Small intestine (tissue), 7 donors: ENCODE data around the gene ARHGAP24. TPM values are rescaled to one million over a fixed set of nuclear protein-coding genes. Genes with fewer than 3 reads are reported as not detected.
"Not testable (repeated sequence)": the region's sequence is repeated elsewhere in the genome, so short reads cannot be mapped to it uniquely, and the experiment has no call there.

Experiments
- DNase-seq, 2 donors: peaks; one replicate each; pipeline versions ENCODE4 v3.0.0 to v3.0.0-alpha.2; 2013
- FAIRE-seq: peaks from 2 replicates; lab custom pipeline; 2012; peaks lifted over from hg19 to GRCh38; lab: Jason Lieb, UNC
- H3K27ac ChIP-seq, 3 donors: one replicate each; pipeline ENCODE4 v1.5.1; 2013; ENCODE audit warnings: low read length in 2 of 3, mild to moderate bottlenecking in 2 of 3, control low read depth in 1 of 3, inconsistent platforms in 1 of 3, low read depth in 1 of 3, moderate library complexity in 1 of 3
- H3K27me3 ChIP-seq, 3 donors: one replicate each; pipeline ENCODE4 v1.6.1; 2013; ENCODE audit warnings: low read length in 3 of 3, inconsistent platforms in 1 of 3; ENCODE audit not compliant: control insufficient read depth in 3 of 3, insufficient read depth in 3 of 3
- H3K36me3 ChIP-seq, 3 donors: one replicate each; pipeline ENCODE4 v1.6.1; 2013; ENCODE audit warnings: low read length in 3 of 3, inconsistent platforms in 1 of 3, low read depth in 1 of 3, mild to moderate bottlenecking in 1 of 3, moderate library complexity in 1 of 3; ENCODE audit not compliant: control insufficient read depth in 3 of 3, insufficient read depth in 2 of 3
- H3K4me1 ChIP-seq, 3 donors: one replicate each; pipeline ENCODE4 v1.6.1; 2013; ENCODE audit warnings: low read length in 2 of 3, inconsistent platforms in 1 of 3, low read depth in 1 of 3, mild to moderate bottlenecking in 1 of 3, moderate library complexity in 1 of 3; ENCODE audit not compliant: control insufficient read depth in 3 of 3, insufficient read depth in 2 of 3
- H3K4me3 ChIP-seq, 3 donors: one replicate each; pipeline ENCODE4 v1.5.1; 2013; ENCODE audit warnings: low read length in 3 of 3, control low read depth in 1 of 3, inconsistent platforms in 1 of 3, low read depth in 1 of 3, mild to moderate bottlenecking in 1 of 3, moderate library complexity in 1 of 3
- H3K9me3 ChIP-seq, 2 donors: one replicate each; pipeline ENCODE4 v1.6.1; 2013; ENCODE audit warnings: low read depth in 1 of 2, low read length in 1 of 2; ENCODE audit not compliant: control insufficient read depth in 2 of 2, insufficient read depth in 1 of 2
- WGBS, 3 donors: extraction: QIAGEN DNeasy Blood & Tissue Kit; methylation state at CpG; one replicate each; pipeline ENCODE4 v1.1.7; 2013; 5-methylcytosine and 5-hydroxymethylcytosine counted together
- polyA plus RNA-seq, 4 donors: library from polyadenylated mRNA; stranded (reverse) in 3 of 4; unstranded in 1 of 4; fragments of 200-250 nt in 3 of 4; fragments of 120-200 nt in 1 of 4; gene quantifications; one replicate each; pipeline versions ENCODE4 v1.2.1 to v1.2.3, GENCODE V29; 2013
- donor health status: healthy with polysubstance abuse.
- donor health status: control.
- donor health status: control.
- donor health status: Bipolar disorder and iron deficiency.
- donor health status: healthy.

The ARHGAP24 gene
- polyA plus RNA-seq, 4 donors, result 1.1 to 4.0 (median 3.8) TPM

GRCh38 chr4:85807247-85807950 is 332.4 kb downstream of the ARHGAP24 start:
- no peak overlapping the region for H3K27ac ChIP-seq
- DNase-seq, result no peak
- no peak for FAIRE-seq

GRCh38 chr4:85808104-85808503 is 333.2 kb downstream of the ARHGAP24 start:
- Histone ChIP-seq H3K27me3 (no peaks in the 10 kb centered on the region), H3K4me3 (no peak overlapping the region), H3K27ac (no peak overlapping the region), H3K4me1 (peaks cover 0 to 3% (median 0%) of the 10 kb centered on the region in 3 donors), H3K9me3 (no peaks in the 10 kb centered on the region), H3K36me3 (no peaks in the 10 kb centered on the region)
- FAIRE-seq, result no peak
- no peak for DNase-seq
- WGBS, 3 donors, result 58 to 71% (median 70%) methylated on average over 2 of the region's 2 CpGs

More at GRCh38 chr4:85807247-85807950, 332.4 kb downstream of the ARHGAP24 start:
- no peaks in the 10 kb centered on the region for H3K36me3 ChIP-seq
- WGBS, 3 donors, result 68 to 89% (median 87%) methylated on average over 3 of the region's 3 CpGs
- H3K4me1 ChIP-seq, result peaks cover 0 to 3% (median 0%) of the 10 kb centered on the region in 3 donors
- no peak overlapping the region for H3K4me3 ChIP-seq
- H3K27me3 ChIP-seq, result no peaks in the 10 kb centered on the region
- no peaks in the 10 kb centered on the region for H3K9me3 ChIP-seq

GRCh38 chr4:85808864-85809263 is 333.9 kb downstream of the ARHGAP24 start:
- Histone ChIP-seq H3K36me3 (no peaks in the 10 kb centered on the region), H3K27me3 (no peaks in the 10 kb centered on the region), H3K9me3 (no peaks in the 10 kb centered on the region), H3K4me3 (no peak overlapping the region), H3K27ac (no peak overlapping the region), H3K4me1 (no peaks in the 10 kb centered on the region)
- FAIRE-seq, result no peak
- DNase-seq, result no peak

- H3K9me3 ChIP-seq, result no peaks in the 10 kb centered on the region
- H3K27ac ChIP-seq, result no peak overlapping the region
- H3K4me3 ChIP-seq, result no peak overlapping the region
- H3K27me3 ChIP-seq, result no peaks in the 10 kb centered on the region
- 70 to 85% (median 82%) methylated on average over 4 of the region's 4 CpGs for WGBS, 3 donors
- DNase-seq (no peak), FAIRE-seq (no peak)
- H3K4me1 ChIP-seq, result no peaks in the 10 kb centered on the region
- no peaks in the 10 kb centered on the region for H3K36me3 ChIP-seq
Measured at GRCh38 chr4:85812776-85813175, 337.8 kb downstream of the ARHGAP24 start.

DNA sequence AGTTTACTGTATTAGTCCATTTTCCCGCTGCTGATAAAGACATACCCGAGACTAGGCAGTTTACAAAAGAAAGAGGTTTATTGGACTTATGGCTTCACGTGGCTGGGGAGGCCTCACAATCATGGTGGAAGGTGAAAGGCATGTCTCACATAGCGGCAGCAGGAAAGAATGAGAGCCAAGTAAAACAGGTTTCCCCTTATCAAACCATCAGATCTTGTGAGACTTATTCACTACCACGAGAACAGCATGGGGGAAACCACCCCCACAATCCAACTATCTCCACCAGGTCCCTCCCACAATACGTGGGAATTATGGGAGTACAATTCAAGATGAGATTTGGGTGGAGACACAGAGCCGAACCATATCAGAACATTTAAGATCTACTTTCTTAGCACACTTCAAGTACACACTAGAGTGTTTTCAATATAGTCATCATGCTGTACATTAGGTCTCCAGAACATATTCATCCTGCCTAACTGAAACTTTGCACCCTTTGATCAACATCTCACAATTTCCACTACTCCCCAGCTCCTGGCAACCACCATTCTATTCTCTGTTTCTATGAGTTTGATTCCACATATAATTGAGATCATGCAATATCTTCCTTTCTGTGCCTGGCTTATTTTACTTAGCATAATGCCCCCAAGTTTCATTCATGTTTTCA is 341.0 kb downstream of the ARHGAP24 start:
- no peaks in the 10 kb centered on the region for H3K36me3 ChIP-seq
- DNase-seq (no peak), FAIRE-seq (no peak)
- no peaks in the 10 kb centered on the region for H3K9me3 ChIP-seq
- 78 to 88% (median 87%) methylated on average over 7 of the region's 7 CpGs for WGBS, 3 donors
- H3K4me1 ChIP-seq, result no peaks in the 10 kb centered on the region
- no peaks in the 10 kb centered on the region for H3K27me3 ChIP-seq
- no peak overlapping the region for H3K27ac ChIP-seq
- no peak overlapping the region for H3K4me3 ChIP-seq

- H3K9me3 ChIP-seq, result no peaks in the 10 kb centered on the region
- no peak for FAIRE-seq
- no peak for DNase-seq
- no peaks in the 10 kb centered on the region for H3K27me3 ChIP-seq
- no peak overlapping the region for H3K4me3 ChIP-seq
- H3K27ac ChIP-seq, result no peak overlapping the region
- no peaks in the 10 kb centered on the region for H3K36me3 ChIP-seq
- H3K4me1 ChIP-seq, result peaks cover 0 to 5% (median 4%) of the 10 kb centered on the region in 3 donors
- 47 to 57% (median 54%) methylated on average over 3 of the region's 3 CpGs for whole genome bisulfite sequencing, 3 donors
Measured at GRCh38 chr4:85818700-85819099, 343.8 kb downstream of the ARHGAP24 start.

DNA sequence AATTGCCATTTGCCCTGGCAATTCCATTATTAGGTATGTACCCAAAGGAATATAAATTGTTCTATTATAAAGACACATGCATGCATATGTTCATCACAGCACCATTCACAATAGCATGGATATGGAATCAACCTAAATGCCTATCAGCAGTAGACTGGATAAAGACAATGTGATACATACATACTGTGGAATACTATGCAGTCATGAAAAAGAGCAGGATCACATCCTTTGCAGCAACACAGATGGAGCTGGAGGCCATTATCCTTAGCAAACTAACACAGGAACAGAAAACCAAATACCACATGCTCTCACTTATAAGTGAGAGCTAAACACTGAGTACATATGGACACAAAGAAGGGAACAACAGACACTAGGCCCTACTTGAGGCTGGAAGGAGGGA is 345.2 kb downstream of the ARHGAP24 start:
- H3K4me3 ChIP-seq, H3K36me3 ChIP-seq, FAIRE-seq, H3K4me1 ChIP-seq, DNase-seq, H3K27ac ChIP-seq, H3K27me3 ChIP-seq, H3K9me3 ChIP-seq: not testable (repeated sequence)

DNA sequence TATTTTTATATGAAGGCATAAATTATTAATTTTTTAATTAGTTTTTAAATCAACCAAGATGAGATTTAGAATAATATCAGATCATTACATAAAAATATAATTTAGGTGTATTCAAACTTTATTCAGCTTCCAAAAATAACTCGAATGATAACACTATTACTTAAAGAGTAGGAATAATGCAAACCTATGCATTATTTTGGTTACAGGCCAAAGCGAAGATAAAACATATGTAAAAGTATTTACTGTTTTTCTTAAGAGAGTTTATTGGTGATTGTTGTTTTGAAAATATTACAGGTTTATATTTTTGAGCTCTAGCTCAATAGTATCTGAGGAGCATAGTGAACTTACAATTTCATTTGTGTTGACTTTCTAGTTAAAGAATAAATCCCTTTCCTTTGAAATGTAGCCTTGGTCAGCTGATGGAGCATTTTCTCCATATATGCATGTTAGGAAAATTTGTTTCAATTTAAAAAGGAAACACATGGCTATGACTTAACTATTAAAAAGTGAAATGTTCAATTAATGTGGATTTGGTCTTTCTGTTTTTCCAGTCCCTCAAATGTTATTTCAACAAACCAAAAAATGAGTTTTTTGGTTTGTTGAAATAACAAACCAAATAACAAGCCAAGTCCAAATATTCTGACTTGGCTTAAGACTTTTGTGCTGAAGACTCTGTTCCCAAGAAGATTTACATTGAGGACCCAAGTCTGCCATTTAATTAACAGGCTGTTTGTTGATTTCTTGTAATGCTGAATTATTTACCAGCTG is 346.9 kb downstream of the ARHGAP24 start:
- H3K36me3 ChIP-seq, result no peaks in the 10 kb centered on the region
- FAIRE-seq (no peak), DNase-seq (no peak)
- H3K4me1 ChIP-seq, result peaks cover 0 to 13% (median 11%) of the 10 kb centered on the region in 3 donors
- no peak overlapping the region for H3K4me3 ChIP-seq
- WGBS, 3 donors, result 91 to 95% (median 93%) methylated on average over 2 of the region's 2 CpGs
- H3K9me3 ChIP-seq, result no peaks in the 10 kb centered on the region
- H3K27ac ChIP-seq, result no peak overlapping the region
- H3K27me3 ChIP-seq, result no peaks in the 10 kb centered on the region
